GM12873 (cell line): ENCODE results near the gene URAD.

Experiments used
- TF ChIP-seq, protein P1 (sequence below): IDR thresholded peaks from 2 replicates; pipeline ENCODE4 v1.5.1; 2012; ENCODE audit warnings: low read depth, mild to moderate bottlenecking, moderate library complexity, low read length, control low read depth; ENCODE audit not compliant: insufficient read depth; ENCODE audit errors: missing control alignments

URAD gene

DNA sequence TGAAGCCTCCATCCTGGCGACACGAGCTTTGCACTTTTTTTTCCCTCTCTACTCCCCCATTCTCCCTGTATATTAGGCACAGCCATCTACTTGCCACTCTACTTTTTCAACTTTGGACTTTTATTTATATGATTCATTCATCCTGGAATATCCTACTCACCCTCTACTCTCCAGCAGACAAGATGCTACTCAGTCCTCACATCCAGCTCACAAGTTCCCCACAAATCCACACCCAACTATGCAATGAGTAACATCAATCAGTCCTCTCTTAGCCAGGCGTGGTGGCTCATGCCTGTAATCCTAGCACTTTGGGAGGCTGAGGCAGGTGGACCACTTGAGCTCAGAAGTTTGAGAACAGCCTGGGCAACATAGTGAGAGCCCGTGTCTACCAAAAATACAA, 23.9 kb upstream of the URAD start:
- TF ChIP-seq, protein P1, sequence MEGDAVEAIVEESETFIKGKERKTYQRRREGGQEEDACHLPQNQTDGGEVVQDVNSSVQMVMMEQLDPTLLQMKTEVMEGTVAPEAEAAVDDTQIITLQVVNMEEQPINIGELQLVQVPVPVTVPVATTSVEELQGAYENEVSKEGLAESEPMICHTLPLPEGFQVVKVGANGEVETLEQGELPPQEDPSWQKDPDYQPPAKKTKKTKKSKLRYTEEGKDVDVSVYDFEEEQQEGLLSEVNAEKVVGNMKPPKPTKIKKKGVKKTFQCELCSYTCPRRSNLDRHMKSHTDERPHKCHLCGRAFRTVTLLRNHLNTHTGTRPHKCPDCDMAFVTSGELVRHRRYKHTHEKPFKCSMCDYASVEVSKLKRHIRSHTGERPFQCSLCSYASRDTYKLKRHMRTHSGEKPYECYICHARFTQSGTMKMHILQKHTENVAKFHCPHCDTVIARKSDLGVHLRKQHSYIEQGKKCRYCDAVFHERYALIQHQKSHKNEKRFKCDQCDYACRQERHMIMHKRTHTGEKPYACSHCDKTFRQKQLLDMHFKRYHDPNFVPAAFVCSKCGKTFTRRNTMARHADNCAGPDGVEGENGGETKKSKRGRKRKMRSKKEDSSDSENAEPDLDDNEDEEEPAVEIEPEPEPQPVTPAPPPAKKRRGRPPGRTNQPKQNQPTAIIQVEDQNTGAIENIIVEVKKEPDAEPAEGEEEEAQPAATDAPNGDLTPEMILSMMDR = no peak

DNA sequence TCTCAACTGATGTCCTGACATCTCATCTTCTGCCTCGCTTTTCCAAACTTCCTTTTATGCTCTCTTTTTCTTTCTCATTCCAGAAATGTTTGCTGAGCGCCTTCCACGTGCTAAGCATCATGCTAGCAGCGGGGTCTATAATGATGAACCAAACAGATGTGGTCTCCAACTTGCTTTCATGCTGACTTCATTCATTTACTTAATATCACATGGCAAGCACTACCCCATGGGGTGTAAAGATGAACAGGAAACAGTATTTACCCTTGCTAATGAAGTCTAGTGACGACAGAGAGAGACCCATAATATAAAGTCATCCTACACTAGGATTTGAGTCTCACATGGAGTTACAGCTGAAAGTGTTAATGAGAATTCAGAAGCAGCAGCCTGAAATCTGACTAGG, 21.6 kb upstream of the URAD start:
- TF ChIP-seq, protein P1 = no peak

DNA sequence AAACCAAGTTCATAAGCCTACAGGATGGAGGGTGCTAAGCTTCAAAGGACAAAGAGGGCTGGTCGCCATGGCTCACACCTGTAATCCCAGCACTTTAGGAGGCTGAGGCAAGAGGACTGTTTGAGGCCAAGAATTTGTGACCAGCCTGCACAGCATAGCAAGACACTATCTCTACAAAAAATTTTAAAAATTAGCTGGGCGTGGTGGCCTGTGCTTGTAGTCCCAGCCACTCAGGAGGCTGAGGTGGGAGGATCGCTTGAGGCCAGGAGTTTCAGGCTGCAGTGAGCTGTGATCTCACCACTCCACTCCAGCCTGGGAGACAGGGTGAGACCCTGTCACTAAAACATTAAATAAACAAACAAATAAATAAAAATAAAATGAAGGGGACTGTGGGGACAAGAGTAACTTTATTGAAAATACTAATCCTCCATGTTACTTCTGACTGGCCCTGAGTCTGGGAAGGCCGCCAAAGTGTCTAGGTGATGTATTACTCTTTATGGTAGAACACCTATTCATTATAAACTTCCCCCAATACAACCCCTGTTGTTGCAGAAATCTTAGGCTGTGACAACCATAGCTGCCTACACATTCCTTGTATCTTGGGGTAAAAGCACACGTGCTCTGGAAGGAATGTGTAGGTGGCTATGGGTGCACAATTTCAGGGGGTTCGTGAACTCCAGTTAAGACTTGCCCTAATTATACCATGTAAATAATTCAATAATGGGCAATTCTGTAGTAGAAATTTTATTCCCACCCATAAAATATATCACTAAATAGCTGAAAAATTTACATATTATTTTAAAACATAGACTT, 14.6 kb upstream of the URAD start:
- TF ChIP-seq, protein P1 = no peak

DNA sequence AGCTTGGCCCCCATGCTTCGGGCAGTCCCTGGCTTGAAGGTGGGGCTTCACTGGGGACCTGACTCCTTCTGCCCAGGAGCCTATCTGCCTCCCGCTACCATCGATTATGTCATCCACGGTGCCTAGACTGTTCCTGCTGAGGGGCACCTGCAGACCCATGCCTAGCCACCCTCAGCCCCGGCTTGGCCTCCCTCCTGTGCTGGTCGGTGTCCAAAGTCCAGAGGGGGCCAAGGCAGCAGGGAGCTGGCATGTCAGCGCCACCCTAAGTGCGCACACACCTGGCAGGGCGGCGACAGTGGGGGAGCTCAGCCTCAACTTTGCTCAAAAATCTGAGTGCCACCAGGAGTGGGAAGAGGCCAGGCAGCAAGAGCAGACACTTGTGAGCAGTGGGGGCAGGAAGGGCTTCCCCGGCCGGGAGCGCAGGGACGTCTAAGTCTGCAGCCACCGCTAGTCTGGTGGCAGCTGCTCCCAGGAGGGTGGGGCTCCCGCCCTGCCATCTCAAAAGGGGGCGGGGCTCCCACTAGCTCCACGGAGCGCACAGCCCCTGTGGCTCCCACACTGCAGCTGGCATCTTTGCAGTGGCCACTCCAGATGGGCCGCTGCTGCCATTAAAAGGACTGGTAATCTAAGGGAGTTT, 13.5 kb upstream of the URAD start:
- TF ChIP-seq, protein P1 = no peak

DNA sequence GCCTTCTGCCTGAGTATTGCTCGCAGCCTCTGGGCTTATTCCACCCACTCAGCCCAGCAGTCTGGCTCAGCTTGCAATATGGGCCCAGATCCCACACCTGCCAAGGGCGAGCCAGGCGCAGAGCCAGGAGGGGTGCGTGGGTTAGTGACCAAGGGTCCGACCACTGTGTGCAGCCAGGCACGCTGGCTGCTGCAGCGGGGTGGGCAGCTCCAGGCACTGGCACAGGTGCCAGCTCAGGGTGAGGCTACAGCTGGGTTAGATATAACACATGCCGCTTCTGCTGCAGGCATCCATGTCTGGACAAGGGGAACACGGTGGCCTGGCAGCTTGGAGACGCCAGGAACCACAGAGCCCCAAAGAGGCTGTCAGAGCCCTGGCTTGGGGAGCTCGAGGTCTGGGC, 12.6 kb upstream of the URAD start:
- TF ChIP-seq, protein P1 = no peak

DNA sequence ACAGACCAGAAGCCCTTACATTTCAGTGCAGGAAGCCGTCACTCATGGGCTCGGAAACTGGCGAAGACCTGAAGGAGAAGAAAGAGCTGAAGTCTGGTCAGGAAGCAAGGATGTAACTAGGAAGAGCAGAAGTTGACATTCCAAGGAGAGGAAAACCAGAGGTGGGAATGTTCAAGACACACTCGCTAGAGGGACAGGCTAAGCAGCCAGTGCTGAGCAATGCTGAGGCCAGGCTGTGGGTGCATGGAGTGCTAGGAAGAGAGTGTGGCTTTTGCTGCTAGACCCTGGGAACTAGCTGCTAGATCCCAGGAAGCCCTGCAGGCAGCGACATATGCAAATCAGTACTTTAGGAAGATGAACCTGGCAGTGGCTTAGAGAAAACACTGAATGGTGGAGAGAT, 12.1 kb upstream of the URAD start:
- TF ChIP-seq, protein P1 = no peak

DNA sequence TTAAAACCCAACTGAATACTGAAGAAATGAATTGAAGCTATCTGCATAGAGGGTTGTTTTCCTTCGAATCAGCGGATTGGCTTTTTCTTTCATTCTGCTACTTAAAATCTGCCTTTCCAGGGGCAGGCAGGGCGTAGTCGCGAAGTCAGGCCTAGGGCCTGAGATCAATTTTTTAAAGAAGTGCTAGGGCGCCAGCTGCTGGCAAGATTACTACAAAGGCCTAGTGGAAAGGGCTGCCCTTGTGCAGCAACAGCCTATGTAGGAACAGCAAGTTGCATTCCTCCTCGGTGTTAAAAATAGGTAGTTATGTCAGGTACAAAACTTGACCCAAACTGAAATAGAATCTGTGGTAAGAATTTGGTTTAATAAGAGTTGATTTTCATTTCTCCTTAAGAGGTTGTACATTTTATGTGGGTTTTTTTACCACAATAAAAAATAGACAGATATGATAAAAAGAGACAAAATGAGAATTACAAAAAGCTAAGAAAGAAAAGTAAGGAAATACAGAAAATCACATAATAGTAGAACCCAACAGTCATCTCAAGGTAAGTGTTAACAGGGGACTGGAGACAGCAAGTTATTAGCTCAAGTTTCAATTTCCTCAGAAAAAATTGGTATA, 9.5 kb upstream of the URAD start:
- TF ChIP-seq, protein P1 = peak; percentile 67
